ENCODE results near the gene GRM1. TPM values are rescaled to one million over a fixed set of nuclear protein-coding genes. Genes with fewer than 3 reads are reported as not detected.

The GRM1 gene
- total RNA-seq, 4 donors from 2014 or later, result not detected

- no peaks in the 10 kb centered on the region for H3K9me3 ChIP-seq
- TF ChIP-seq POLR2A (IDR thresholded peaks at IDR 0.05) (no peak), CTCF (IDR thresholded peaks at IDR 0.05) (no peak)
- peaks cover 0 to 12% (median 0%) of the 10 kb centered on the region in 3 donors for H3K4me1 ChIP-seq
- no peak for DNase-seq
- H3K27ac ChIP-seq, result no peak overlapping the region
- H3K36me3 ChIP-seq, result no peaks in the 10 kb centered on the region
- intact Hi-C loops (cut with DNase I), result no loop called here
- WGBS, 2 donors, result 57 to 58% methylated on average over 9 to 12 of the region's 15 CpGs
- peak overlapping the region in 3 of 4 donors; percentile 28 to 59 (median 39) for H3K4me3 ChIP-seq
- H3K27me3 ChIP-seq, result peaks cover 0 to 19% (median 0%) of the 10 kb centered on the region in 4 donors
Measured at GRCh38 chr6:146434732-146435390, 406.0 kb downstream of the GRM1 start.

- TF ChIP-seq POLR2A (IDR thresholded peaks at IDR 0.05) (no peak), CTCF (IDR thresholded peaks at IDR 0.05) (no peak)
Measured at GRCh38 chr6:146441907-146442306, 413.0 kb downstream of the GRM1 start.

GRCh38 chr6:146444189-146444588 is 415.3 kb downstream of the GRM1 start:
- intact Hi-C loops (cut with DNase I), result no loop called here
- Histone ChIP-seq H3K27ac (no peak overlapping the region), H3K4me3 (no peak overlapping the region), H3K27me3 (no peaks in the 10 kb centered on the region), H3K9me3 (no peaks in the 10 kb centered on the region), H3K4me1 (no peaks in the 10 kb centered on the region), H3K36me3 (no peaks in the 10 kb centered on the region)
- DNase-seq, result no peak
- WGBS, 2 donors, result 47 to 60% methylated on average over 5 of the region's 5 CpGs
- TF ChIP-seq POLR2A (IDR thresholded peaks at IDR 0.05) (no peak), CTCF (IDR thresholded peaks at IDR 0.05) (no peak)

More at GRCh38 chr6:146441907-146442306, 413.0 kb downstream of the GRM1 start:
- H3K9me3 ChIP-seq, result no peaks in the 10 kb centered on the region
- 69 to 77% methylated on average over 2 of the region's 2 CpGs for WGBS, 2 donors
- no peaks in the 10 kb centered on the region for H3K4me1 ChIP-seq
- no peak overlapping the region for H3K27ac ChIP-seq
- no peaks in the 10 kb centered on the region for H3K27me3 ChIP-seq
- intact Hi-C loops (cut with DNase I), result no loop called here
- no peaks in the 10 kb centered on the region for H3K36me3 ChIP-seq
- no peak overlapping the region for H3K4me3 ChIP-seq
- no peak for DNase-seq

GRCh38 chr6:146445233-146445632 is 416.4 kb downstream of the GRM1 start:
- Histone ChIP-seq H3K9me3 (no peaks in the 10 kb centered on the region), H3K4me3 (no peak overlapping the region), H3K27me3 (no peaks in the 10 kb centered on the region), H3K36me3 (no peaks in the 10 kb centered on the region), H3K4me1 (no peaks in the 10 kb centered on the region), H3K27ac (no peak overlapping the region)
- no peak for DNase-seq
- WGBS, 2 donors, result 85 to 89% methylated on average over 3 to 4 of the region's 4 CpGs
- TF ChIP-seq POLR2A (IDR thresholded peaks at IDR 0.05), result no peak
- no peak for TF ChIP-seq CTCF (IDR thresholded peaks at IDR 0.05)
- intact Hi-C loops (cut with DNase I), result no loop called here

GRCh38 chr6:146456886-146457285 is 428.0 kb downstream of the GRM1 start:
- no peaks in the 10 kb centered on the region for H3K4me1 ChIP-seq
- 35 to 39% methylated on average over 1 of the region's 1 CpG for WGBS, 2 donors

More at GRCh38 chr6:146456886-146457285, 428.0 kb downstream of the GRM1 start:
- H3K9me3 ChIP-seq, result no peaks in the 10 kb centered on the region
- no peak for DNase-seq
- H3K36me3 ChIP-seq, result no peaks in the 10 kb centered on the region
- TF ChIP-seq POLR2A (IDR thresholded peaks at IDR 0.05) (no peak), CTCF (IDR thresholded peaks at IDR 0.05) (no peak)
- H3K4me3 ChIP-seq, result no peak overlapping the region
- H3K27ac ChIP-seq, result no peak overlapping the region
- no peaks in the 10 kb centered on the region for H3K27me3 ChIP-seq
- intact Hi-C loops (cut with DNase I), result no loop called here

Data from esophagus squamous epithelium (tissue), 5 donors.